ENCODE results near the gene GARS1. TPM values are rescaled to one million over a fixed set of nuclear protein-coding genes. Genes with fewer than 3 reads are reported as not detected.

Gene GARS1
- total RNA-seq, 1 donor from 2014 or later = 83.7 TPM

- H3K4me1 ChIP-seq = peaks cover 11% of the 10 kb centered on the region
- H3K27ac ChIP-seq = no peak overlapping the region
- H3K9me3 ChIP-seq = no peaks in the 10 kb centered on the region
- no peaks in the 10 kb centered on the region for H3K36me3 ChIP-seq
- intact Hi-C loops (cut with DNase I) = no loop called here
- TF ChIP-seq POLR2AphosphoS5 (IDR thresholded peaks at IDR 0.05; ENCODE audit: insufficient read depth in 1 of 2, low read depth in 1 of 2) (no peak), POLR2A (IDR thresholded peaks at IDR 0.05) (no peak)
- TF ChIP-seq, protein P1, sequence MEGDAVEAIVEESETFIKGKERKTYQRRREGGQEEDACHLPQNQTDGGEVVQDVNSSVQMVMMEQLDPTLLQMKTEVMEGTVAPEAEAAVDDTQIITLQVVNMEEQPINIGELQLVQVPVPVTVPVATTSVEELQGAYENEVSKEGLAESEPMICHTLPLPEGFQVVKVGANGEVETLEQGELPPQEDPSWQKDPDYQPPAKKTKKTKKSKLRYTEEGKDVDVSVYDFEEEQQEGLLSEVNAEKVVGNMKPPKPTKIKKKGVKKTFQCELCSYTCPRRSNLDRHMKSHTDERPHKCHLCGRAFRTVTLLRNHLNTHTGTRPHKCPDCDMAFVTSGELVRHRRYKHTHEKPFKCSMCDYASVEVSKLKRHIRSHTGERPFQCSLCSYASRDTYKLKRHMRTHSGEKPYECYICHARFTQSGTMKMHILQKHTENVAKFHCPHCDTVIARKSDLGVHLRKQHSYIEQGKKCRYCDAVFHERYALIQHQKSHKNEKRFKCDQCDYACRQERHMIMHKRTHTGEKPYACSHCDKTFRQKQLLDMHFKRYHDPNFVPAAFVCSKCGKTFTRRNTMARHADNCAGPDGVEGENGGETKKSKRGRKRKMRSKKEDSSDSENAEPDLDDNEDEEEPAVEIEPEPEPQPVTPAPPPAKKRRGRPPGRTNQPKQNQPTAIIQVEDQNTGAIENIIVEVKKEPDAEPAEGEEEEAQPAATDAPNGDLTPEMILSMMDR (IDR thresholded peaks at IDR 0.05) = no peak
- no peak overlapping the region for H3K4me3 ChIP-seq
- H3K27me3 ChIP-seq = no peaks in the 10 kb centered on the region
- no peak for DNase-seq (ENCODE audit: extremely low spot score in 2 of 2)
Measured at GRCh38 chr7:30556840-30557239, 37.8 kb upstream of the GARS1 start.

DNA sequence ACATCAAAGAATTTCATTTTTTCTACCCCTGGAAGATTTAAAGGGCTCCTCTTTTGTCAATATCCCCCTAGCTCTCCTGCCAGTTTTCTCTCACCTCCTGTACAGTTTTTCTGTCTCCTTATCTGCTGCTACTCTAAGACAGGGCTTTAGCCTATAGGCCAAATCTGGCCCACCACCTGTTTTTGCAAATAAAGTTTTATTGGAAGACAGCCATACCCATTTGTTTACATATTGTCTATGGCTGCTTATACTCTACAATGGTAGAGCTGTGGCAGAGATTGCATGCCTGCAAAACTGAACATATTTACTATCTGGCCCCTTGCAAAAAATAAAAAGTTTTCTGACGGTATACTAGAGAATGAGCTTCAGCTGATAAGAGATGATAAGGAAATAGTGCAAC is 37.4 kb upstream of the GARS1 start:
- intact Hi-C loops (cut with DNase I) = no loop called here
- DNase-seq (ENCODE audit: extremely low spot score in 2 of 2) = no peak
- H3K27me3 ChIP-seq = no peaks in the 10 kb centered on the region
- H3K36me3 ChIP-seq = no peaks in the 10 kb centered on the region
- H3K4me3 ChIP-seq = no peak overlapping the region
- TF ChIP-seq POLR2AphosphoS5 (IDR thresholded peaks at IDR 0.05; ENCODE audit: insufficient read depth in 1 of 2, low read depth in 1 of 2) = no peak
- TF ChIP-seq POLR2A (IDR thresholded peaks at IDR 0.05) = no peak
- TF ChIP-seq, protein P1 (IDR thresholded peaks at IDR 0.05) = no peak
- H3K9me3 ChIP-seq = no peaks in the 10 kb centered on the region
- no peak overlapping the region for H3K27ac ChIP-seq
- H3K4me1 ChIP-seq = peaks cover 11% of the 10 kb centered on the region

DNA sequence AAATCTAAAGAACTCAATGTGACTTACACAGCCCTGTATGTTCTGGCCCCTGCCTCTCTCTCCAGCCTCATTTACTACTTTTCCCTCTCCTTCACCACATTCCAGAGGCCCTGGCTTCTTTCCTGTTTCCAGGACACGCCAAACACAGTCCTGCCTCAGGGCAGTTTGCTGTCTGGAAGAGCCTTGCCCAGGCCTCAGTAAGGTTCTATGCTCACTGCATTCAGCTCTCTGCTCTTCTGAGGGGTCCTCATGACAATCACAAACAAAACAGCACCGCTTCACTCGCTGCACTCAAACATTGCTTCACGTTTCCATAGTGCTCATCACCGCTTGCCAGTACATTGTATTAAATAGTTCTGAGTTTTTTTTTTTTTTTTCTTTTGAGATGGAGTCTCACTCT is 35.1 kb upstream of the GARS1 start:
- TF ChIP-seq, protein P1 (IDR thresholded peaks at IDR 0.05) = no peak
- TF ChIP-seq POLR2A (IDR thresholded peaks at IDR 0.05) = no peak
- H3K27ac ChIP-seq = no peak overlapping the region
- H3K4me3 ChIP-seq = no peak overlapping the region
- H3K9me3 ChIP-seq = no peaks in the 10 kb centered on the region
- intact Hi-C loops (cut with DNase I) = no loop called here
- DNase-seq (ENCODE audit: extremely low spot score in 2 of 2) = no peak
- no peaks in the 10 kb centered on the region for H3K27me3 ChIP-seq
- H3K36me3 ChIP-seq = no peaks in the 10 kb centered on the region
- H3K4me1 ChIP-seq = peaks cover 11% of the 10 kb centered on the region

- H3K36me3 ChIP-seq = no peaks in the 10 kb centered on the region
- no peak for DNase-seq (ENCODE audit: extremely low spot score in 2 of 2)
- no peak overlapping the region for H3K4me3 ChIP-seq
- TF ChIP-seq POLR2A (IDR thresholded peaks at IDR 0.05) (no peak), POLR2AphosphoS5 (IDR thresholded peaks at IDR 0.05; ENCODE audit: insufficient read depth in 1 of 2, low read depth in 1 of 2) (no peak)
- TF ChIP-seq, protein P1 (IDR thresholded peaks at IDR 0.05) = no peak
- H3K9me3 ChIP-seq = no peaks in the 10 kb centered on the region
- H3K27ac ChIP-seq = no peak overlapping the region
- intact Hi-C loops (cut with DNase I) = no loop called here
- H3K27me3 ChIP-seq = no peaks in the 10 kb centered on the region
- H3K4me1 ChIP-seq = peaks cover 11% of the 10 kb centered on the region
Measured at GRCh38 chr7:30561389-30561788, 33.3 kb upstream of the GARS1 start.

GRCh38 chr7:30562498-30562897 is 32.2 kb upstream of the GARS1 start:
- no peak overlapping the region for H3K27ac ChIP-seq
- peaks cover 11% of the 10 kb centered on the region for H3K4me1 ChIP-seq
- H3K4me3 ChIP-seq = no peak overlapping the region
- TF ChIP-seq, protein P1 (IDR thresholded peaks at IDR 0.05) = no peak
- TF ChIP-seq POLR2A (IDR thresholded peaks at IDR 0.05) (no peak), POLR2AphosphoS5 (IDR thresholded peaks at IDR 0.05; ENCODE audit: insufficient read depth in 1 of 2, low read depth in 1 of 2) (no peak)
- no peaks in the 10 kb centered on the region for H3K27me3 ChIP-seq
- intact Hi-C loops (cut with DNase I) = no loop called here
- DNase-seq (ENCODE audit: extremely low spot score in 2 of 2) = no peak
- peaks cover 0 to 8% of the 10 kb centered on the region in 2 donors for H3K36me3 ChIP-seq
- H3K9me3 ChIP-seq = no peaks in the 10 kb centered on the region
